ENCODE data around the gene PRICKLE1.

The PRICKLE1 gene

GRCh38 chr12:42446761-42447160, 142.8 kb downstream of the PRICKLE1 start:
- no peak for DNase-seq

GRCh38 chr12:42445891-42446290, 143.7 kb downstream of the PRICKLE1 start:
- no peak for DNase-seq

DNA sequence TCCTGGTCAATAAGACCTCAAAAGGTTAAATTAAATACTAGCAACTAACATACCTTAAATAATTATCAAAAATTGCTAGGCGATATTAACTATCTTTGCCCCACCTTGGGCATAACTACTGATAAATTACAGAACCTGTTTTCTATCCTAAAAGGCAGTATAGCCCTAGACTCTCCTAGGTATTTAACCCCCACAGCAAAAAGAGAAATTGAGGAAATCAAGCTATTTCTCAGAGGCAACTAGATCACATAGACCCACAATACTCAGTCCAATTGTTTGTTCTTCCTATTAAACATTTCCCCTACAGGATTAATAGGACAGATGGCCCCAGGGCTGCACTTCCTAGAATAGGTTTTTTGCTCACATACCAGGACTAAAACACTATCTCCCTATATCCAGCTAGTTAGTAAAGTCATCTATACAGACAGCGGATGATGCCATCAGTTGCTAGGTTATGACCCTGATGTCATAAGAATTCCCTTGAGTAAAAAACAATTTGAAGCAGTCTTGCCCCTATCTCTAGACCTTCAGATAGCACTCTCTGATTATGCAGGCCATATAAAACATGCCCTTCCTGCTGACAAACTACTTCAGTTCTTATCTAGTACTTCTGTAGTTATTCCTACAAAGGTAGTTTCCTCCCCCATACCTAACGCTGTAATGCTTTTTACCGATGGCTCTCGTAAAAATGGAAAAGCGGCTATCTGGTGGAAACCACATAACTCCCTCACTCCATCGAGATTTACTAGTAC, 145.2 kb downstream of the PRICKLE1 start:
- no peak for DNase-seq

DNA sequence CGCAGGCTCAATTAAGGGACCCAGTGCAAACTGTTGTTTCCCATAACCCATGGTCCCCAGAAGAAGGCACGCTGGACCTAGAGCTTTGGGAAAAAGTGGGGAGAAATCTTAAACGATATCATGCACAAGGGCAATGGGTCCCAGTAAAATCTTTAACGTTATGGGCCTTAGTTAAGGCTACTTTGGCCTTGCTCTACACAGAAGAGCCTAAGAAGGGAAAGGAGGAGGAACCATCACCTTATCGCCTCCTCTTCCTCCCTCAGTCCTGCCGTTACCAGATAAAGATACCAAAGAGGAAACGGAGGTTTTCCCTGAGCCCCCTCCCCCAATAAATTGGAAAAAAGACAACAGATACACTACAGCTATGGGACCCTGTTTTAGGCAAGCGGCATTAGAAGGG, 146.7 kb downstream of the PRICKLE1 start:
- DNase-seq = no peak

GRCh38 chr12:42442311-42442759, 147.2 kb downstream of the PRICKLE1 start:
- no peak for DNase-seq

GRCh38 chr12:42440608-42441007, 148.9 kb downstream of the PRICKLE1 start:
- no peak for DNase-seq

- no peak for DNase-seq
These were observed 156.9 kb downstream of the PRICKLE1 start for GRCh38 chr12:42432517-42433140.

DNA sequence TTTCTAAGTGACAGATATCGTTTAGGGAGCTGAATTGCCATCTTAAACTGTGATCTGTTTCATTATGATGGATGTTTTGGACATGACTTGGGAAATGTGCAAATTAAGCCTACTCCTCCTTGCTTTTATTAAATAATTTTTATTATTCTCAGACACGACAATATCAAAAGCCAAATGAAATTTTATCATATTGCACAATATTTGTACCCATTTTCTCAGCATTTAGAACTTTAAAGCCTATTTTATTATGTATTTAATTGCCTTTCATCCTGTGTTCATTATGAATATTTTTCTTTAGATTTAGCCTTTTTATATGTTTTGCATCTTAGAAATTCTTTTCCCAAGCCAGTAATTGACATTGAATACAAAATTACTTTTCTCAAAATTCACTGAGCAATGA, 160.7 kb downstream of the PRICKLE1 start:
- no peak for DNase-seq

DNA sequence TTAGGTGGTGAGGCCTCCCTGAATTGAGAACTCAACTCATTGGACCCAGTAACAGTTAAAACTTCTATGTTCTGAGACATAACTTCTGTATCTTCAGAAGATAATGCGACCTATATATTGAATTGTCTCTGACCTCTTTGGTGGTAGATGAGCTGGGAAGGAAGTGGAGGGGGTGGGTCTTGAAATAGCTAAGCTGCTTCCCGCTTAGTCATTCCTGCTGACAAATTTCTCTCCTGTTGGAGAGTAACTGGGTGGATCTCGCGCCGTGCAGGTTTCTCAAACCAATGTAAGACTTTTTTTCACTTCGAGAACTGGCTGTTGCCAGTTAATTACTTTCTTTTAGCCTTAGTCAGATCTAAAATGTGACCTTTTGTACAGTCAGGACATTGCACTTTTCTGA, 162.8 kb downstream of the PRICKLE1 start:
- peak; percentile 21 for DNase-seq

GRCh38 chr12:42422785-42423184, 166.8 kb downstream of the PRICKLE1 start:
- DNase-seq = no peak

- DNase-seq = no peak
These were observed 167.4 kb downstream of the PRICKLE1 start for GRCh38 chr12:42421844-42422779.

DNA sequence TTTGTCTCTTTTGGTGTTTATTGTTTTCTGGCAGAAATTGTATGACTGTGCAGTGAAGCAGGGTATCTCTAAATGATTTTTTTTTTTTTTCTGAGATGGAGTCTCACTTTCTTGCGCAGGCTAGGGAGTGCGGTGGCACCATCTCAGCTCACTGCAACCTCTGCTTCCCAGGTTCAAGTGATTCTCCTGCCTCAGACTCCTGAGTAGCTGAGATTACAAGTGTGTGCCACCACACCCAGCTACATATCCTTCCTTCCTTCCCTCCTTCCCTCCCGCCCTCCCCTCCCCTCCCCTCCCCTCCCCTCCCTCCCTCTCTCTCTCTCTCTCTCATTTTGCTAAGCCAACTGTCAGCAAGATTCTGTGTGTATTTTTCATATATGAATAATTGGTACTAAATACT, 169.2 kb downstream of the PRICKLE1 start:
- no peak for DNase-seq

GRCh38 chr12:42410340-42410739, 179.2 kb downstream of the PRICKLE1 start:
- no peak for DNase-seq

- DNase-seq = no peak
These were observed 180.1 kb downstream of the PRICKLE1 start for GRCh38 chr12:42409471-42409870.

GRCh38 chr12:42407306-42407705, 182.2 kb downstream of the PRICKLE1 start:
- no peak for DNase-seq

All from stimulated activated CD4-positive, alpha-beta T cell treated with anti-CD3 and anti-CD28 coated beads, Interleukin-1b, Interleukin-23, amount 100 ng/mL, for 48 hours (primary cell).